Cortex of kidney (tissue), 1 donor: ENCODE results near the gene BAHCC1.

Source experiments
- DNase-seq: peaks from one replicate; lab custom pipeline; 2025; lab: John Stamatoyannopoulos, UW

BAHCC1 gene

GRCh38 chr17:81480140-81481072 lies 85.1 kb downstream of the BAHCC1 start:
- no peak for DNase-seq

- no peak for DNase-seq
These were observed 86.0 kb downstream of the BAHCC1 start for GRCh38 chr17:81481073-81481799.

GRCh38 chr17:81481815-81482505 lies 86.7 kb downstream of the BAHCC1 start:
- DNase-seq, result no peak

GRCh38 chr17:81482673-81483072 lies 87.4 kb downstream of the BAHCC1 start:
- DNase-seq, result no peak

GRCh38 chr17:81483085-81483861 lies 88.0 kb downstream of the BAHCC1 start:
- no peak for DNase-seq

- no peak for DNase-seq
These were observed 88.6 kb downstream of the BAHCC1 start for GRCh38 chr17:81483862-81484194.

- no peak for DNase-seq
These were observed 89.1 kb downstream of the BAHCC1 start for GRCh38 chr17:81484195-81484979.

GRCh38 chr17:81486199-81486810 lies 91.0 kb downstream of the BAHCC1 start:
- DNase-seq, result no peak

GRCh38 chr17:81487089-81487486 lies 91.8 kb downstream of the BAHCC1 start:
- no peak for DNase-seq

- DNase-seq, result no peak
These were observed 92.4 kb downstream of the BAHCC1 start for GRCh38 chr17:81487487-81488275.

- DNase-seq, result no peak
These were observed 93.1 kb downstream of the BAHCC1 start for GRCh38 chr17:81488276-81488860.

- no peak for DNase-seq
These were observed 94.0 kb downstream of the BAHCC1 start for GRCh38 chr17:81489012-81489997.

- no peak for DNase-seq
These were observed 95.0 kb downstream of the BAHCC1 start for GRCh38 chr17:81489998-81490992.

GRCh38 chr17:81491181-81491581 lies 95.9 kb downstream of the BAHCC1 start:
- DNase-seq, result no peak

GRCh38 chr17:81491761-81492160 lies 96.5 kb downstream of the BAHCC1 start:
- no peak for DNase-seq

- no peak for DNase-seq
These were observed 96.9 kb downstream of the BAHCC1 start for GRCh38 chr17:81492202-81492601.

- no peak for DNase-seq
These were observed 97.4 kb downstream of the BAHCC1 start for GRCh38 chr17:81492706-81493105.
